NCI-H146 treated with DMSO at 0.1 percent for 48 hours (cell line): ENCODE measurements around the gene PIAS1.
"Not testable (repeated sequence)": the region's sequence is repeated elsewhere in the genome, so short reads cannot be mapped to it uniquely, and the experiment has no call there.

Experiments
- DNase-seq: peaks from one replicate; lab custom pipeline; 2025; ENCODE audit not compliant: unreplicated experiment; lab: John Stamatoyannopoulos, UW

Gene PIAS1

GRCh38 chr15:68230157-68231100, 176.3 kb downstream of the PIAS1 start:
- DNase-seq = no peak

GRCh38 chr15:68231102-68231818, 177.1 kb downstream of the PIAS1 start:
- no peak for DNase-seq

- DNase-seq = no peak
These were observed 178.3 kb downstream of the PIAS1 start for GRCh38 chr15:68232449-68232848.

- DNase-seq = no peak
These were observed 178.8 kb downstream of the PIAS1 start for GRCh38 chr15:68232937-68233336.

- no peak for DNase-seq
These were observed 179.9 kb downstream of the PIAS1 start for GRCh38 chr15:68234060-68234459.

GRCh38 chr15:68234520-68234919, 180.4 kb downstream of the PIAS1 start:
- DNase-seq = not testable (repeated sequence)

GRCh38 chr15:68235022-68235421, 180.9 kb downstream of the PIAS1 start:
- no peak for DNase-seq

GRCh38 chr15:68239025-68239424, 184.9 kb downstream of the PIAS1 start:
- DNase-seq = no peak

- no peak for DNase-seq
These were observed 187.2 kb downstream of the PIAS1 start for GRCh38 chr15:68241088-68241935.
